GM18499 (cell line): ENCODE results near the gene MRPL22.
"Not testable (repeated sequence)": the region's sequence is repeated elsewhere in the genome, so short reads cannot be mapped to it uniquely, and the experiment has no call there.

Experiments used
- ATAC-seq: cut with Tn5 transposase; IDR thresholded peaks from one replicate; pipeline ENCODE4 v1.9.1; 2021; ENCODE audit warnings: moderate number of reproducible peaks; ENCODE audit not compliant: insufficient read depth, unreplicated experiment

MRPL22 gene

DNA sequence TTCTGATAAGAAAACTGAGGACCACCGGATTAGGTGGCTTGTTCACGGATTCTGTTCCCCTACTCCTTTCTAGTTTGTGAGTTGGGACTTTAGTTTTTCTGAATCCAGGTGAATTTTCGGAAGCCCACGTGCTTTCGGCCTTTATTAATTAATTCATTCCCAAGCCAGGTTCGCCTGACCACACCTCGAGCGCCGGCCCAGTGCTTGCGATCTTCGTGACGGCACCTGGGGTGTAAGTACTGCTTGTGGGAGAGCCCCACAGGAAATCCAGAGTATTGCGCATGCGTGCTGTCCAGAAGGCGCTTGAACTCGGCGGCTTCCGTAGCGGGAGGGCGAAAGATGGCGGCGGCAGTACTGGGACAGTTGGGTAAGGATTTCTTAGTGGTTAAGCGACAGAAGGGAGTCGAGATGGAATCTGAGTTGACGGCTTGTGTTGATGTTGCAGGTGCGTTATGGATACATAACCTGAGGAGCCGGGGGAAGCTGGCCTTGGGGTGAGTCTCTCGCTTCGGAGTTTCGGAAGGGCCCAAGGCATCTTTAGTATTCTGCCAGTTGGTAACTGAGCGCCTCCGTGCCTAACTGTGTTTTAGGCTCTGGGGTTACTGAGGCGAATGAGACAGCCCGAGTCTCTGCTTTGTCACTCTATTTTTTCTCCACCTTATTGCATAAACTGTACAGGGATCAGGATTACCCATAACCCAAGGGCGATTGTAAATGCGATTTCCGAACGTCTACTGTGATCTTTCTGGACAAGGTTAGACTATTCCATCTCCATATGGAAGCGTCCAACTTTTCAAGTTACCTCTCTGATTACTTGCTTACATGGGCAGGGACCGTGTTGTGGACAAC is at the start of gene MRPL22:
TSS of gene MRPL22 (plus strand) at position 302 of the 849 bp plus-strand sequence. CDS start at position 340, 38 bp downstream.
- peak; percentile 31 for ATAC-seq

DNA sequence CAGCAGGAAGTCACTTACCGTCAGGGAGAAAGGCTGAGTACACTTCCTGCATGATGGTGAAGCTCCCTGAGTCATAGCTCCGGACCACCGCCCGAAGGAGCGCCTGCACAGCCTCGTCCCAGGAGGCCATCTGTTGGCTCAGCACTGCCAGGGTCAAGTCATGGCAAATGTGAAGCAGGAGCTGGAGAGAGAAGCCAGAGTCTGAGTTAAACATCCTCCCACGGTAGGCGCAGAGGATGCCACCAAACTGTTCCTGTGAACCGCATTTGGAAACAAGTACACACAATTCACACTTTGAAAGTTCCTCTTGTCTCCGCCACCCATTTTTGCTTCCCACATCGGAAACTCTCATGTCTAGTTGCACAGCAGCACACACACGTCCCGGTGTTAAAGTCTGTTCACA is 48.5 kb upstream of the MRPL22 start:
- ATAC-seq = no peak

DNA sequence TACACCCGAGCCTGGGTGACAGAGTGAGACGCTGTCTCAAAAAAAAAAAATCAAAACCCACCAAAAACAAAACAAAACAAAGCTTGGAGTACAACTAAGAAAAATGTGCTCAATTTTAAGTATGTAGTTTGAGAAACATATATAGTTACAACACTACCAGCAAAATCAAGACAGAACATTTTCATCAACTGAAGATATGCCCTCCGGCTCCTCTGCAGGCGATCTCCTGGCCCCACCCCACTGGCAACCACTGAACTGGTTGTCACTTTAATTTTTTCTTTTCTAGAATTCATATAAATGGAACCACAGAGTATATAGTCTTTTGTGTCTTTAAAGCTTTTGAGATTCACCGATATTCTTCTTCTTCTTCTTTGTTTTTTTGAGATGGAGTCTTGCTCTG is 47.5 kb upstream of the MRPL22 start:
- no peak for ATAC-seq

DNA sequence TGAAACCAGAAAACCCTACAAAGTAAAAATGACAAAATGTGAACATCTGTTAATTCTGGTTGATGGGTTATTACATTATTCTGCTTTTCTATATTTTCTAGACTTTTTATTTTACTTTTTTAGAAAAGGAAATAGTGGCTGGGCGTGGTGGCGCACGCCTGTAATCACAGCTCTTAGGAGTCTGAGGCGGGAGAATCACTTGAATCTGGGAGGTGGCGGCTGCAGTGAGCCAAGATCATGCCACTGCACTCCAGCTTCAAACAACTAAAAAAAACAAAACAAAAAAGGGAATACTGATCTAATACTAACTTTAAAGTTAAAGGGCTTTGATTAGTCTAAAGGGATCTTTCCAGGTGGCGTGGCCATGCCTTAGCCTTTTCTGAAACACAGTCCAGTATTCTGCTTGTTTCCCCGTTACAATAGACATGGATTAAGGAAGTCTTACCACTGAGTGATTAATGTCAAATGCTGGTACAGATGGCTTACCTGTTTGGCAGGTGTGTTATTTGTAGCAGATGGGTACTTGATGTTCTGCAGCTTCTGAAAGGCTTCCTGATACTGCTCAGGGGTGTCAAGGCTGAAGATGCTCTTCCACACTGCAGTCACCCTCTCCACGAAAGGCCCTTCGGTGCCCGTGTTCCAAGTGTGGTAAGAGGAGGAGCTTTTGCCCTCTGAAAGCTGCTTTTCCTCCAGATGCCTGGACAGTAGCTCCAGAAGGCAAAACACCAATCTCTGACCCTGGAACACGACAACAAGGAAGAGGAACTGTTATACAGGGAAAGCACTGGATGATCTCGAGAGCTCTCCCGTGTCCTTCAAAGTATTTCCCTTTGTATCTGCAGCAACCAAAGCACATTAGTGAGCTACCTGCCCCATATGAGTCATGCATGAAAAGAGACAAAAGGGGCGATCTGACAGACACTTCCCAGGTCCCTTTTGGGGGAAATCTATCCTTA is 45.0 kb upstream of the MRPL22 start:
- ATAC-seq = no peak

DNA sequence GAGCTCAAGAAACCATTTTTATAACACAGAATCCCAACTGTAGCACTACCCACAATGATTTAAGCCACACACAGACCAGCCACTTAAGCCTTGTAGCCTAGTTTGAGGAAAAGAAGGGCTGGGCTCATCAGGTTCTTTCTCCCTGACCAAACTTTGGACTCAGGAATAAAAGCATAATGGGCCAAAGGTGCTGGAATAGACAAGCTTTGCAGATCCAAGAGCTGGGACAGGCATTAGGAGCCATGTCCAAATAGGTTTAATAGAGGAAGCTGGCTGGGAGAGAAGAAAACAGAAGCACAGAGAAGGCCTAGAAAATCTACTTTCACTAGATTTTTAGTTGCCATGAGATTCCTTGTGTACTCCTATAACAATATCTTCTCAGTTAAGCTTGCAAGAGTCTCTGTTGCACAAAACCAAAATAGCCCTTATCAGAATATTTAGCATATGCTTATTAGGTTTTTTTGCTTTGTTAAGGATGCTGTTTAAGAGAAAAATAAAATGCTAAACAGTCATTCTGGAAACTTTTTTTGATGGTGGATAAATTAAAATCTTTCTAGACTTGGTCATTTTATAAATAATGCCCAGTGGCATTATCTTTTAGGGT is 44.2 kb upstream of the MRPL22 start:
- ATAC-seq = no peak

DNA sequence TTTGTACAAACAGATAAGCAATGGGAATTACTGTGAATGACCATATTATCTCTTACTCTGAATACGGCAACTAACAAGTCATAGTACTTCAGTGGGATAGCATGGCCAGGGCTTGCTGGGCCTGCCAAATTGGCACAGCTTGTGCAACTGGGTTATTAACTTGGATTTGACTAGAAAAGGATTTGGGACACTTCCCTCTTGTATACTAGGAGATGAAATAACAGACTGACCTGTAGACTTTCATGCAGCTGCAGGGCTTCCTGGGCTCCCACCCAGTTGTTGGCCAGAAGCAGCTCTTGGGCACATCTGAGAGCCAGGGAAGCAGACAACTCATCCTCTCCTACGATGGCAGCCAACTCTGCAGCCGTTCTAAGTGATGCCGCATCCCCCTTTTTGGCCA is 42.7 kb upstream of the MRPL22 start:
- no peak for ATAC-seq

DNA sequence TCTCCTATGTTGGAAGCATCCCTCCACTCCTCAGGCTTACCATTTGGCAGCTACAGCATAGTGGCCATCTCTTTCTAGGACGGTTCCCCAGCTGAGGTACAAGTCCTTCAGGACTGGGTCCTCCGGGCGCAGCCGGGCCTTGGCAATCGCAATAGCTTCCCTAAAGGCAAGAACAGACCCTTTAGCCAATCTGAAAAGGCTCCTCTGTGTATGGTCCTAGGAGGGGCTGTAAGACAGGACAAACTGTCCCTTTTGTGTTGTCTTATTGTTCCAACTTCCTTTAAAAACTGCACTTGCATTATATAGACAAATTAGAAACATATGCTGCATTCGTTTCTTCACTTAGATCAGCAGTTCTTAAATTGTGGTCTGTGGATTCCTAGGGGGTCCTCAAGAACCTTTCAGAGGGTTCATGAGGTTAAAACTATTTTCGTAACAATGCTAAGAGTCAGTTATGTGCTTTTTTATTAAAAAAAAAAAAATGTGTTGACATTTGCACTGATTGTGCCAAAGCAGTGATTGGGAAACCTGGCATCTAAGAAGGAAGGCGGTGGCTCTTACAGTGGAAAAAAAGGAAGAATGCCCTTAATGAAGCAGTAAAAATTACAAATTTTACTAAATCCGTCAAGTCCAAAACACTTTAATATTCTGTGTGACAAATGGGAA is 41.6 kb upstream of the MRPL22 start:
- no peak for ATAC-seq

DNA sequence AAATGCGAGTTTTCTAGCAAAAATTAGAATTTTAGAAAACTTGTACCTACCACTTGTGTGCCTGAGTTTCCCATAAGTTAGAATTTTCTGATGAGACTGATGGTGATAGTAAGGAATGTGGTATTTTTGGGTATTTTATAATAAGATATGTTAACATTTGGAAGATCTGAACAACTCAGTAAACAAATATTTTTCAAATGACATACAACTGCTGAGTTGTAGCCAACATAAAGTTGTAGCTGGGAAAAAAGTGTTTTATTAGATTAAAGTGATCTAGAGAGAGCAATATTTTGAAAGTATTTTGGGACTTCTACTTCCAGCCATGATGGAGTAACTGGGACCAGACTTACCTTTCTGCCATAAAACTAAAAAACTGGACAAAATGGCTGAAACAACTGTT is 40.8 kb upstream of the MRPL22 start:
- ATAC-seq = no peak

DNA sequence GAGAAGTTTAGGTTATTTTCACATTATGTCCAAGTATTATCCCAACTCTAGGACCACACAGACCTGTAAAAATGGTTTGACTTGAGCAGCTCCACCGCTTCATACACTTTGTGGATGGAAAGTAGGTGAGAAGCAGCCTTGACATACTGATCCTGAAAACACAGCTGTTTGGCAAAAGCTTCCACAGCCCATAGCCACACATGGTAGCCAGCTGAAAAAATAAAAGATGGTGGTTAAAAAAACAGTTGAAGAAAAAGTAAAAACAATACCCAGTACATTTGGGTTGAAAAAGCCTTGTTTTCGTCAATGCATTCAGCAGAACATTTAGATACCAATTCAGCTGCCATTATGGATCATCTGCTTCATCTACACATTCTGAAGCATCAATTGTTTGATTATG is 39.6 kb upstream of the MRPL22 start:
- ATAC-seq = no peak

DNA sequence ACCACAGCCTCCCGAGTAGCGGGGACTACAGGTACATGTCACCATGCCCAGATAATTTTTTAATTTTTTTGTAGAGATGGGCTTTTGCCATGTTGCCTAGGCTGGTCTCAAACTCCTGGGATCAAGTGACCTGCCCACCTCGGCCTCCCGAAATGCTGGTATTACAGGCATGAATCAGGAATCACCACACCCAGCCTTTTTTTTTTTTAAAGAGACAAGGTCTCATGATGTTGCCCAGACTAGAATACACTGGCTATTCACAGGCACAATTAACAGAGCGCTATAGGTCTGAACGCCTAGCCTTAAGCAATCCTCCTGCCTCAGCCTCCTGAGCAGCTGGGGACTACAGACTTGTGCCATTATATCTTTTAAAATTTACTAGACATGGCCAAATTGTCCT is 39.0 kb upstream of the MRPL22 start:
- ATAC-seq = no peak

DNA sequence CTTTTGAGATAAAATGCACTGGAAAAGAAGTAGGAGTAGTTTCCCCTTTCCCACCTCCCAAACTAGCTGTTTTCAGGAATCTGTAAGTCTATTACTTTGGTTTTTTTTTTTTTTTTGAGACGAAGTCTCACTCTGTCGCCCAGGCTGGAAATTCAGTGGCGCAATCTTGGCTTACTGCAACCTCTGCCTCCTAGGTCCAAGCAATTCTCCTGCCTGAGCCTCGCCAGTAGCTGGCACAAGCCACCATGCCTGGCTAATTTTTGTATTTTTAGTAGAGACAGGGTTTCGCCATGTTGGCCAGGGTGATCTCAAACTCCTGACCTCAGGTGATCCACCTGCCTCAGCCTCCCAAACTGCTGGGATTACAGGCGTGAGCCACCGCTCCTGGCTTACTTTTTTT is 35.3 kb upstream of the MRPL22 start:
- not testable (repeated sequence) for ATAC-seq

DNA sequence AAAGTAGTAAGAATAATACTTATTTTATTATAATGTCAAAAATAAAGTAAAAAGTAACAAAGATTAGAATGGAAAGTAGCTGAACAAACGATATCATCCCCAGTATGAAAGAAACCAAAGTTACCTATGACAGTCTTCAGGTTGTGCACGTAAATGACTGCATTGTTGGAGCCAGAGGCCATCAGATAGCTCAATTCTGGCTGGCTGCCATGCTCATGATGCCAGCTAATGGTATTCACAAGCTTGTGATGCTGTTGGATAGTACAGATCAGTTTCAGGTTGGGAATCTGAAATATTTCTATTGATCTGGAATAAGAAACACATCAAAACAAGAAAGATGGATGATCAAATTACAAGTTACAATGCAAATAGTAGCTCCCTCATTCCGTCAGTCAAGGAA is 24.0 kb upstream of the MRPL22 start:
- ATAC-seq = no peak

DNA sequence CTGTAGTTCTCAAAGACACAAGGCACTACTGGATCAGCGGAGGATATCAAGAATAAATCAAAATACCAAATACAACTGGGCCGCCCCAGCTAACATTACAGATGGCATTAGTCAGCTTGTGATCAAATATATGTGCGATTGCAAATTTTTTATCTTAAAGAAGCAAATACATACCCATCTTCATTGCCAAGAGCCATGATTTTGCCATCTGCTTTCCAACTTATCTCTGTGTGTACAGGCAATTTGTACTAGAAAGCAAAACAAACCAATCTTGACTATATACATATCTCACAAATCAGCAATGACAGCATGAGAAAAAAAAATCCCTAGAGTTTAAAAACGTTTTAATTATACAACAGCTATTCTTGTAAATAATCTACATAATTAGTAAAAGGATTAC is 23.1 kb upstream of the MRPL22 start:
- ATAC-seq = no peak

DNA sequence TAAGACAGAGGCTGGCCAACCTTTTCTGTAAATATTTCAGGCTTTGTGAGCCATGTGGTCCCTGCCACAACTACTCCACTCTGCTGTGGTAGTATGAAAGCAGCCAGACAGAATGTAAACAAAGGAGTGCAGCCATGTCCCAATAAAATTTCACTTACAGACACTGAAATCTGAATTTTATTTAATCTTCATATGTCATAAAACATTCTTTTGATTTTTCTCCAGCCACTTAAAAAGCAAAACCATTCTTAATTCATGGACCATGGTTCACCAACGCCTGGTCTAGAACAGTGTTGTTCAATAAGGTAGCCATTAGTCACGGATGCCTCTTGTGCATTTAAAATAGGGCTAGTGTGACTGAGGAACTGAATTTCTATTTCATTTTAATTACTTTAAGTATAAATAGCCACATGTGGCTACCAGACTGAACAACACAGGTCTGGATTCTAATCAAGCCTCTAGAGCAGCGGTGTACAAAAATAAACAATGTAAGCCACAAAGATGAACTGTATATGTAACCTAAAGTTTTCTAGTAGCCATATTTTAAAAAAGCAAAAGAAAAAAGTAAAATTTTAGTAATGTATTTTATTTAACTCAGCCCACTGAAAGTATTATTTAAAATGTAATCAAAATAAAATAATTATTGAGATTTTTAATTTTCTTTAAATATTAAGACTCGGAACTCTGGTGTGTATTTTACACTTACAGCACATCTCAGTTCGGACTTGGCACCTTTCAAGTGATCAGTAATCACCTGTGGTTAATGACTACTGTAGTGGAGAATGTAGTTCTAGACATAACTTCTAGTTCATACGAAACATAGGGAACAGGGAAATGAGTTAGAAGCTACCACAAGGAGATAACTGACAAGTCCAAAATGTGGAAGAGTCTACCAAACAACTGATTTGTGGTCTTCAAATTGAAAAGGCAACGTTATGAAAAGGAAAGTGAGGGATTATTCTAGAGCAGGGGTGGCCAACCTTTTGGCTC is 17.1 kb upstream of the MRPL22 start:
- ATAC-seq = no peak

DNA sequence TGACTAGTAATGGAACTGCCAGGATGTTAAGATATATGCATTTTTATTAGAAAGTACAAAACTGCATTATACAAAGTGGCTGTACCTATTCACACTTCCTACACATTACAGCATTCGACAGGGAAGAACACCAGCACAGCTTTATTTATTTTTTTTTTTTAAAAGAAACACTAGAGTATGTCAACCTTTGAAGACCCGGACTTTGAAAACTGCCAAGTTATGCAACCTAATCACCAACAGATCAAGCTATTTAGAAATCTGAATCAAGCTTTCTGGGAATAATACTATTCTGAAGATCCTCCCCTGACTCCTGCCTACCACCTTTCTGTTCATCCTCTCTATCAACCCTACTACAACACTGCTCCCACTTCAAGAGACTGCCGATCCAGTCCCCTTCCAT is 7.3 kb upstream of the MRPL22 start:
- ATAC-seq = no peak

DNA sequence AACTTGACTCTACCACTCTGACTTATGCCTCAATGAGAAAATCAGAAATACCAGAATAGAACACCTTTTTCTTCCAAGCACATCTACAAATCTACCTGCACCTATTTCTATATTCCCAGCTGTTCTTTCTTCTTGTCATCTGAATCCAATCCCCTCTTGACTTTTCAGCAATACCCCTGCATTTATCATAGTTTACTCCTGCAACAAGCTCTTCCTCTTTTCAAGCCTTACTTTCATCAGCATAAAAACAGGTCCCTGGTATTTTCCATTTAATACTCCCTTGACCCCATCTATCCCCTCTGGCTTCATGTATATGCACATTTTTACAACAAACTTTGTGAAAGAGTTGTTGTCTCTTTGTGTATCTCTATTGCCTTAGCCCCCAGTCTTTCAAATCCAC is 6.0 kb upstream of the MRPL22 start:
- no peak for ATAC-seq

DNA sequence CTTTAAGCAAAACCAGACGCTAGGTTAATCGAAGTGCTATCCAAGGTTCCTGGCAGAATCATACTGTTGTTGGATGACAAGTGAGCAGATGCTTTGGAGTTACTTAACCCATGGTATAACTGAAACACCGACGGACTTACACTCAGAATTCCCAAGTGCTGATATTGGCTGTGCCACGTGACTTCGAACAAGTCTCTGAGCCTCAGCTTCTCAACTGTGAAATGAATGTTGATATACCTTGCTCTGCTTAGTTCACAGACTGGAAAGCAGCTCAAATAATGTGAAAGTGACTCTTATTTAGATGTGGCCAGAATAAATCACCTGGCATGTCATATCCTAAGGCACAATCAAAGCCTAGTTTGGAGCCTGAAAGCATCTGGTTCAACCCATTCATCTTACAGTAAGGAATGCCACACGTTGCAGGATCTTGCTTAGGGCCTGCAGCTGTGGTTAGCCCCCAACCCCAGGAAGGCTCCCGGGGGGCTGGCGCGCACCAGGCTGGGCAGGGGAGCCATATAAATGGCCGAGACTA is 3.6 kb upstream of the MRPL22 start:
- no peak for ATAC-seq

DNA sequence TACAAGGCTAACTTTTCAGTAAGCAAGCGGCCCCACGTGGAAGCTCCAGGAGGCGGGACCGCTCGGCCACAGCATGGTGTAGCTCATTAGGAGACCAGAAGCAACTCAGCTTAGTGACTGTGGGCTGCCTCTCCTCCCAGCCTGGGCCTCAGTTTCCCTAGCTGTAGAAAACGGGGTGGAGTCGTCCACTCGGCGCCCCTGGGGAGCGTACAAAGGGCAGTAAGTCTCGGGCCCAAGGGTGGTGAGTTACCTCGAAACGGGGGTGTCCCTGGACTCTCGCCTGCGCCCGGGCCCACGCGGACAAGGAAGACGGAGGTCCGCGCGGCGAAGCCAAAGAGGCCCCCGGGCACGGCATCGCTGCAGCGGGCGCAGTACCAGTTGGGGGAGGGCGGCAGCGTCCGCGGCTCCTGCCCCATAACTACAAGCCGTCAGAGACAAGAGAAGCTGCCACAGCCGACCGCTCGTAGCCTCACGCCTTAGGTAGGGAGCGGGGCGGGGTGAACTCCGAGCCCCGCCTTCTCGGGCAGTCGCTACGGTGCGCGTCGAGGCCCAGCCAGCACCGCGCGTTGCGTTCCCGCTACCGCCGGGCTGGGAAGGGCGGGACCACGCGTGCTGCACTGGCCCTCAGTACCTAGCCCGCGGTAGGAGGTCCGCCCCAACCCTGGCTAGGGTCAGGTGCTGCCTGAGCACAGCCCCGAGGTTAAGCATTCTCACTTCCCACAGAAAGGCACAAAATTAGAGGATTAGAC is 3.0 kb upstream of the MRPL22 start, which contains the start of gene GEMIN5:
TSS of gene GEMIN5 (minus strand) at position 494 of the 749 bp plus-strand sequence. CDS start at position 416, 78 bp downstream.
- peak; percentile 78 for ATAC-seq
